Activated T-cell treated with anti-CD3 and anti-CD28 coated beads for 4 hours (primary cell): Measurements from ENCODE around the gene RBP5.

Experiments
- DNase-seq: peaks from one replicate; pipeline ENCODE4 v3.0.0-alpha.2; 2020

RBP5 gene

DNA sequence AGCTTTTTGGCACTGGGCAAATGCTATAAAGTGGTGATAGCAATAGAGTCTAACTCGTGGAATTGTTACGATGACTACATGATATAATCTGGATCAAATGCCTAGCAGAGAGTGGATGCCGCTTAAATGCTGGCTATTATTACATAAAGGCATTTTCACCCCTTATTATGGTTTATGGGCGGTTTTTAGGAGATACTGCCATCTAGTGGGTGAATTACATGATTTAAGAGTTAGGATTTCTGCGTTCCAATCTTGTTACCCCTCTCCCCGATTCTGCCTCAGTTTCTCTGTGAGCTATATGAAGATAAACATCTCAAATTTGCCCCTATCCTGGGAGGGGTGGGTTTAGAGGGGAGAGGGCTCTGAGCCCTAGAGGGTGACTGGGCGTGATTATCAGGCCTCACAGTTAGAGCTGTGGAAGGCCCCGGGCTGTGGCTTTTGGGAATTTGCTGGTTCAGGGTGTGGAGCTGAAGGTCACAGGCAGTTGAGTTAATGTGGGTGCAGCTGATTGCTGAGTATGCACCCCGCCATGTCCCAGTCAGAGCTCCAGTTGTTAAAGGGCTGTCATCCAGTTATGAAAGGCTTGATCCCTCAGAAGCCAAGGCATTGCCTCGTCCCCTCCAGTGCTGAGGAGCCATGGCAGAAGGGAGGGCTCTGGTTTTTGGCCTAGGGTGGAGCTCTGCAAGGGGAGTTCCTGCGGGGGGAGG lies 15.9 kb upstream of the RBP5 start:
- DNase-seq, result no peak

DNA sequence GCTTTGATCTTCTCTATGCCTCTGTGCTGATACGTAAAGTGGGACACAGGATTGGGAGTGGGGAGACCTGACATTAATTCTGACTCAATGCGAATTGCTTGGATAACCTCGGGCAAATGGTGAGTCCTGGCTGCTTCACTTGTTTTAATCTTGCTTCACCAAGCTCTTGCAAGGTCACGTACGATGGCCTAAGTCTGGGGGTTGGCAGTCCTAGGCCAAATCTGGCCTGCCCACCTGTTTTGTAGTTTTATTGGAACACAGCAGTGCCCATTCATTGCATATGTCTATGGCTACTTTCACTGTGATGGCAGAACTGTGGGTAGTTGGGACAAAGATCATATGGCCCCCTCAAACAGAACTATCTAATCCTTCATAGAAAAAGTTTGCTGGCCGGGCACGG lies 14.9 kb upstream of the RBP5 start:
- no peak for DNase-seq

DNA sequence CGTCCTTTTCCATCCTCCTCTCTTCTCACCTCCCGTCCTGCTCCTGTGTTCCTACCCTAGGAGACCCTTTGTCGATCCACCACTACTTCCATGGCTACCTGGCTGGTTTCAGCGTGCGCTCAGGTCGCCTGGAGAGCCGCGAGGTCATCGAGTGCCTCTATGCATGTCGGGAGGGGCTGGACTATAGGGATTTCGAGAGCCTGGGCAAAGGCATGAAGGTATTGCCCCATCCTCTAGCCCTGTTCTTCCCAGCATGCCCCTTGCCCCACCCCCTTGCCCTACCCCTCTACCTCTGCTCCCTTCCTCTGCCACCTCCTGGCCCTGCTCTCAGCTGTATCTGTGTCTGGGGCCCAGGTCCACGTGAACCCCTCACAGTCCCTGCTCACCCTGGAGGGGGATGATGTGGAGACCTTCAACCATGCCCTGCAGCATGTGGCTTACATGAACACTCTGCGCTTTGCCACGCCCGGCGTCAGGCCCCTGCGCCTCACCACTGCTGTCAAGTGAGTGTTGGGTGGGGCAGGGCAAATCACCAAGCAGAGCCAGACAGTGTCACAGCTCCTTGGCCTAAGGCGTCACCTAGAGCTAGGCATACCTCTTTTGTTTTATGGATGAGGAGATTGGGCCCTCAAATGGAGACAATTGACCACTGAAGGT lies 14.2 kb upstream of the RBP5 start:
- DNase-seq, result no peak

DNA sequence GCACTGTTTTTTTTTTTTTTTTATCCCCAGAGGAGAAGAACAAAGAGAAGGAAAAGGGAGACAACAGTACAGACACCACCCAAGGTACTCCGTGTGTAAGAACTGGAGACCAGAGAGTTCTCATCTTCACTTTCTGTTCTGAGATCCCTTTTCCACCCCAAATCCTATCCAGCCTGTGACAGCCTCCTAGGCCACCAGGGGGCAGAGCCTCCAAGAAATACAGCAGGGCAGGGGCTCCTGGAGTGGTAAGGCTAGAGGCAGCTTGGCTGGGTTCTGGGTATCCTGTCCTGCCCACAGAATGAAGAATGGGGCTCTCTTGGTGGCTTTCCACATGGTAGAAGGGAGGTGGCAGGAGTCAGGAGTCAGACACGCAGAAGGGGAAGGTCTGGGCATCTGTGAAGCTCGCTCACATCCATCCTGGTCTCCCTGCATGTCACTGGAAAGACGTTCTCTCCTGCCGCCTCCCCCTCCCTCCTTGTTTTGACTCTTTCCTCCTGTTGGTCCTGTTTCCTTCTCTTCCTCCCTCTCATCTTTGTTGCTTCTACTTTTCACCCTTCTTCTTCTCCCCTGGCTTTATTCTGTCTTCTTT lies 13.5 kb upstream of the RBP5 start:
- peak; percentile 46 for DNase-seq

DNA sequence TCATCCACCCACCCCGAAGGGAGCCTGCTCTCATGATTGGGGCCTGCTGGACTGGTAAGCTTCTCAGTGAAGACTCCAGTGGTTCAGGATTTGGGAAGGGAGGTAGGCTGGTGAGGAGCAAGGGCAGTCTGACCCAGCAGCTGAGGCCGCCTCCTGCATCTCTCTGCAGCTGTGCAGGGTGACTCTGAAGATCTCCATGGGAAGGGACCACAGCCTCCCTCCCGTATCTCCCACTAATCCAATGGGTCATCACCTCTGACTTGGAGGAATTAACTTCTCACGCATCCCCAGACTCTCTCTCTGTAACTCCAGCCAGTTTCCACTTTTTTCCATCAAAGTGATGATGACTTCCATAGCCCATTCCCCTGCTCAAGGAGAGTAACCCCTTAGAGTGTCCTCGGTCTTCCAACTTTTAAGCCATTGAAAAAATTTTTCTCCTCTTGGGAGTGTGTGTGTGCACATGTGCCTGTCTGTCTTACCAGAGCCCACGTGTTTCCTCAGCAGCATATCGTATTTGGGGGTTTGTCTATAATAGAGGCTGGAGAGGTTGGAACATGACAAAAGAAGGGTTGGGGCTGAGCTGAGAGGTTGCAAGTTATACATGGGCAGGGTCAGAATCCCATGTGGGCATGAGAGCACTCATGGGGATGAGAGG lies 12.8 kb upstream of the RBP5 start:
- DNase-seq, result no peak

DNA sequence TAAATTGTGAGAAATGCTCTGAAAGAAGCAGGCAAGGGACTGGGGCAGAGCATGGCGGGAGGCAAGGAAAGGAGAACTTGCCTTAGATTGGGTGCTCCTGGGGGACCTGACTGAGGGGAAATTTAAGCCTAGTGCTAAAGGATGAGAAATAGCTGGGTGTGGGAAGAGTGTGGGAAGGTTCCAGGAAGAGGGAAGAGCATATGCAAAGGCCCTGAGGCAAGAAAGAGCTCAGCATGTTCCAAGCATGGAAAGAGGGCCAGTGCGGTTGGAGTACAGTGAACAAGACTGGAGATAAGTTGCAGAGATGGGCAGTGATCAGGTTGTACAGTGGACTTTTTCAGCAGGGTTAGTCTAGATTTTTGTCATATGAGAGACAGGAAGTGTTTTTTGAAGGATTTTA lies 10.5 kb upstream of the RBP5 start:
- no peak for DNase-seq

DNA sequence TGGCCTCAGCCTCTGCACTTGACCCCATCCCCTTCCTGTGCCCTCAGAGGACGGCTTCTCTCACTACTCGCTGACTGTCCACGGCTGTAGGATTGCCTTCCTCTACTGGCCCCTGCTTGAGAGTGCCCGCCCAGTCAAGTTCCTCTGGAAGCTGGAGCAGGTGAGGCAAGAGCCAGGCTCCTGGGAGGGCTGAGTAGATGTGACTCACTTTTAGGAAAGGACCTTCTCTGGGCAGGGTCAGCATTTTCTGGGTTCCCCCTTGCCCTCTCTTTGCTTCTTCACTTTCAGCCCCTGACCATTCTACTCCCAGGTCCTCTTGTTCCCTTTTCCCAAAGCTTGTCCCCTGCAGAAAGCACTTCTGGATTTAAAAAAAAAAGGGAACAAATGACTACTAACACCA lies 9.2 kb upstream of the RBP5 start:
- no peak for DNase-seq

DNA sequence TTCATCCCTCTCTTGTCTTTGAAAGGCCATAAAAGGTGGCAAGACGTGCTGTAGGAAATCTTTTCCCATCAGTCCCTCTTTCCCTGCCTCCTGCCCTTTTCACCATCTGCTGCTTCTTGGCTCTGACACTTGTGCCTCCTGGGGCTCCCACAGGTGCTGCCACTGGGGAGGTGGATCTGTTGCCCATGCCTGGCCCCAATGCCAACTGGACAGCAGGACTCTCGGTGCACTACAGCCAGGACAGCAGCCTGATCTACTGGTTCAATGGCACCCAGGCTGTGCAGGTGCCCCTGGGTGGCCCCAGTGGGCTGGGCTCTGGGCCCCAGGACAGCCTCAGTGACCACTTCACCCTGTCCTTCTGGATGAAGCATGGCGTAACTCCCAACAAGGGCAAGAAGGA lies 8.0 kb upstream of the RBP5 start:
- DNase-seq, result no peak

DNA sequence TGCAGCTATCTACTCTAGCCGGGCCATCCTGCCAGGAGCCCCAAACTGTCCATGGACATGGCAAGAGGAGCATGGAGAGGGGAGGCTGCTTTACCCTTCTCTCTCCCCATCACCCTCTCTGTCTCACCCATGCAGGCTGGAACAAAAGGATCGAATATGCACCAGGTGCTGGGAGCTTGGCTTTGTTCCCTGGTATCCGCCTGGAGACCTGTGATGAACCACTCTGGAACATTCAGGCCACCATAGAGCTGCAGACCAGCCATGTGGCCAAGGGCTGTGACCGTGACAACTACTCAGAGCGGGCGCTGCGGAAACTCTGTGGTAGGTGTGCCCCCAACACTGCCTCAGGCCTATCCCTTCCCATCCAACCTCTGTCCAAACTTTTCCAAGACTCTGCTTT lies 7.4 kb upstream of the RBP5 start:
- no peak for DNase-seq

DNA sequence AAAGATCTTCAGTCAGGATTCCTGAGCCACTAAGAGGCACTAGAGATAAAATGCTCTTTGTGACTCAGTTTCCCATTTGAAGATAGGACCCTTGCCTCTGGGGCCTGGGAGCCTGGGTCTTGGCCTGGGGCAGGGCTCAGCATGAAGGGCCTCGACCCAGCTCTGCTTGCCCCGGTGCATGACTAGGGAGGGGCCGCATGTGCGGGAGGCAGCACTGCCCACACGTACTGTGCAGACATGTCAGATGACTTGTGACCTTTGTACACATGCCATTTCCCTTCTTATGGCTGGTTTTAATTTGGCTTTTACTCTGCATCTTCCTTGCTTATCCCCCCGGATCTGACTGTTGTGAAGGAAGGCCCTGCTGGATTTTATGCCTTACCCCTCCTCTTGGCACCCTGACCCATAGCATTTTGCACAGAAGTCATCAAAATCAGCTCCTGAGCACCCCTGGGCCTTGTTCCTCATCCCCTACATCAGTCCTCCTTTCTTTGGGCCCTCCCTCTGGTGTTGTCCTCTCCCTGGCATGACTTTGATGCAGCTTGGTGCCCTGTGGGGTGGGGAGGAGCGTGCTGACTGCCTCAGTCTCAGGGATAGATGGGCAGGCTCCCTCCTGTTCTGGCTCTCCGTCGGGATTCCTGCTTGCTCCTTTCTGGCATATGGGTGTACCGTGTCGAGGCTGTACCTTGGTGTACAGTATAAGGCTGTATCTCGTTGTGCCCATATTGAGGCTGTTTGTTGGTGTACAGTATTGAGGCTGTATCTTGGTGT lies 5.9 kb upstream of the RBP5 start:
- no peak for DNase-seq

DNA sequence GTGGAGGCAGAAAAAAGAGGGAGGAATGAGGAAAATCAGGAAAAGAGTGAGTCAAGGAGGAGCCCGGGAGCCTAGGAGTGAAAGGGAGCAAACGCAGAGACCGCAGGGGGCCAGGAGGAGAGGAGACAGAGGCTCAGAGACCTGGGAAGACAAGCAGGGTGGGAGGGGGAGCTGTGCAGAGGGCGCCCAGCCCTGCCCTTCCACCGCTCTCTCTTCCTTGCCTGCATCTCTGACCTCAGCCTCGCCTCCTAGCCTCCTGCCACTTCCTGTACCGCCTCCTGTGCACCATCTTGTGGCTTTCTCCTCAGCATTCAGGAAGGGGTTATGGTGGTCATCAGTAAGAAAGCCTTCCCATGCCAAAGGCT lies 2.8 kb upstream of the RBP5 start:
- no peak for DNase-seq

DNA sequence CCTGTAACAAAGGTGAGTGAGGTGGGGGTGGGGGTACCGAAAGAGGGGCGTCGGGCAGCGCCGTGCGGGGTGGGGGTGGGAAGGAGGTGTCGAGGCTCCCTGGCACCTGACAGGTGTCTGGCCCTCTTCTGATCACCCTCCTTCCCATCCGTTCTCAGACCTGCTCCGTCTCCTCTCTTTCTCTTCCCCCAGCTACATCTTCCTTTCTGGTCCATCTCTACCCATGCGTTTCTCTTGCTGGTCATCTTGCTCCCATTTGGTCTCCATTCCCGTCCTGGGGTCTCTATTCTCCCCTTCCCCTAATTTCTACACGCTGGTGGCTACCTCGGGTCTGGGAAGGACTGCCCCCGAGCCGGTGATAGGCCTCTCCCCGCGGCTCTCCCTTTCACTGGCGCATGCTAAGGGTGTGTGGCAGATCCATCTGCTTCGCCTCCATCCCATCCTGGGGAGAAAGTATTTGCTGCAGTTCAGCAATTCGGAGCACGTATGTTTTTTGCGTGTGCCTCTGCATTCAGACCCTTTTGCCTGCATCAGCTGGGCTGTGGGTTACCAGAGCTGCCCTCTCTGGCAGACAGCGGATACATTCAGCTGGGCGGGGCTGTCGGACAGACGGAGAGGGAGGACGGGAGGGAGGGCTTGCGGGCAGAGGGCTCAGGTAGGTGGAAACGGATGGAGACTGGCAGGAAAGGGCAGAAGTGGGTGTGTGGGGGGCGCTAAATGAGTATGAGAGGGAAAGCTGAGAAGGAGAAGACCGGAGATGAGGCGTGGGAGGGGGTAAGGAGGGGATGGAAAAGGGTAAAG lies 2.2 kb upstream of the RBP5 start:
- no peak for DNase-seq

DNA sequence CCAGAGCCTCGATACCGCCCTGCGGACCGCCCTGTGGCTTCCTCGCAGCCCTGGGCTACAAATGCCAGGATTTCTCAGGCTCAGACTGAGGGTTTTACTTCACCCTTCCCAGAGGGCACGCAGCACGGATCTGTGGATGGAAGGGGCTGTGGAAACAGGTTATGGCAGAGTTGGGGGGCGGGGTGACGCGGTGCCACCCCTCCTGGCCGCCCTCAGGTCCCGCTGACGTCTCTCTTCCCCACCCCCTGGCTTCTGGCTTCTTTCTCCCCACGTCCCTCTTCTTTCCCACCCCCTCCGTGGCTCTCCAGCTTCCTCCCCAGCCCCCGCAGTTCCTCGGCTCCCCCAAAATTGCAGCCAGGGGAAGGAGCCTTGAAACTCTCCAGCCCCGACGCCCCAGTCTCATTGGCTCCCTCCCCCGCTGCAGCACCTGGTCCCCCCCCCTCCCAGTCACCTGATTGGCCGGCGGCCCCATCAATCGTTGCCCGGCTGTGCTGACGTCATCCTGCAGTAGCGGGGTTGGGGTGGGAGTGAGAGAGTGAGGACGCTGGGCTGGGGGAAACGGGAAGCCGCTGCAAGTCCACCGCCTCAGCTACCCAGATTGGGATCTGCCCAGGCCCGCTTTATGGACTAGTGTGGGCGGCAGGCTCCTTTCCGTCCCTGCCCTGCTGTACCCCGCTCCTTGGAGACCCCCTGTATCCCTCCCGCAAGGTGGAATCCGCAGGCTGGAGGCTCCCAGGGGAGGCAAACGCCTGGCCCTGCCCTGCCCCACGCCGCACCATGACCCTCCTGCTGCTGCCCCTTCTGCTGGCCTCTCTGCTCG lies 1.4 kb upstream of the RBP5 start, which contains the start of gene CLSTN3:
Gene CLSTN3, plus strand, starts transcription at position 500 of the 820 bp plus-strand sequence. Its CDS starts 278 bp downstream, at position 778.
- peak; percentile 78 for DNase-seq

DNA sequence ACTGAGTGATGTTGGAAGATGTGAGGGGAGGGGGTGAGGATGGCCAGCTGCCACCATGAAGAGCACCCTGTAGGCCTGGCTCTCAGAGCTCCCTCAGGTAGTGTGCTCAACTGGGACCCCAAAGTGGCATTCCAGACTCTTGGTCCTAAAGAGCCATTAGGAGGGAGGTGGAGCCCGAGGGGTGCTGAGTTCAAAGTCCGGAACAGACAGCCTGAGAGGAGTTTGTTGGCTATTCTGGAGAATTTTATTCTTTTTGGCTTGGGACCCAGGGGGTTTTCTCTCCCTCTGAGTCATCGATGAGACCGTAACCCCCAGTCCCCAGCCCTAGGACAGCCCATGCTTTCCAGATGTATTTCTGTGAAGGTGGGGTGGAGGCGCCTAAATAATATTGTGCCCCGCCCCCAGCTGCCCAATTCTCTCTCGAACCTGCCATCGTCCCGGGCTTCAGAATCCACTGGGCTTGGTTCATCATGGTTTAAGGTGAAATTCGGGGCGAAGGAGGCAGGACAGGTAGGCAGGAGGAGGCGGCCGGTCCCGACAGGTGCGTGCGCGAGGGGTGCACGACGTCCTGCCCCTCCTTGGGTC lies 690 bp upstream of the RBP5 start:
- DNase-seq, result no peak

DNA sequence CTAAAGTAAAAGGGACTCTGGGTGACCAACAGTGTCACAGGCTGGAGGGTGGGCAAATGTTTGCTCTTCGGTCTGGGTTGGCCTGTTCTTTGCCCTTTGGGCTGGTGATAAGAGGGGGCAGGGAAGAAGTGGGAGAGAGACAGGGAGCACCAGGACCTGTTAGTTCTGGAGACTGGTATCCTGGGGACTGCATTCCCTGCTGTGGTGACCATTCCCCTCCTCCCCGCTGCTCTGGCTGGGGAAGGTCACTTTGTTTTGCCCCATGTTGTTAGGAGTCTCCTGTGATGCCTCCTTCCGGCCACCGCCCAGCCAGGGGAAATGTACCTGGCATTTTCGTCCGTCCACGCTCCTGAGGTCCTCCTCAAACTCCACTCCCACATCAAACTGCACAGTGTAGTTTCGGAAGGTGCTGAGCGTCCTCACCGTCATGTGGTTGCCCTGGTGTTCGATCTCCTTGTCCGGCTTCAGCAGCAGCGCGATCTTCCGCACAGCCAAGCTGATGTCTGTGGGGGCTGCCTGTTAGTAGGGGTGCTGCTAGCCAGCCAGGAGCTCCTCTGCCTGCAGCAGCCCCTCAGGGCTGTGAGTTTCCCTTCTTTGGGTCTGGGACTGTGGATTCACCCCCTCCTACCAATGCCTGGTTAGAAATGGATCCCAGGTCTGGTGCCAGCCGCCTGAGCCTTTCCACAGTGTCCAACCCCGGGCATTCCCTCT lies 618 bp downstream of the RBP5 start:
- no peak for DNase-seq

DNA sequence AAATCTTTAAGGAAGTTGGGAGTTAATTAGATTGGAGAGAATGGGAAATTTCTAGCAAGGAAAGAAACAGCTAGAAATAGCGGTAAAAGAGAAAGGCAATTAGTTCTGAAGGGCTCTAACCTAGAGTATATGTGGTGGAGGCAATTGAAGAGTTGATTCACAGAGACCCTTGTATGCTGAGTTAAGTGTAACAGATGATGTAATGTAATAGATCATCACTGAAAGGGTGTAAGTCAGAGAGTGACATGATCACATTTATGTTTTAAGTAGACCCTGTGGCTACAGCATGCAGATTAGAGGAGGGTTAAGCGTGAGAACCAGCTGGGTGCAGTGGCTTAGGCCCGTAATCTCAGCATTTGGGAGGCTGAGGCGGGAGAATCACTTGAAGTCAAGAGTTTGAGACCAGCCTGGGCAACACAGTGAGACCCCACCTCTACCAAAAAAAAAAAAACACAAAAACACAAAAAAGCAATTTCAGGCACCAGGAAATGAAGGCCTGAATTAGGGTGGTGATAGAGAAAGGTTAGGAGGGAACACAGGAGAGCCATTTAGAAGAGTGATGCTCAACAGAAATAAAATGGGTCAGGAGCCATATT lies 3.0 kb downstream of the RBP5 start:
- no peak for DNase-seq

DNA sequence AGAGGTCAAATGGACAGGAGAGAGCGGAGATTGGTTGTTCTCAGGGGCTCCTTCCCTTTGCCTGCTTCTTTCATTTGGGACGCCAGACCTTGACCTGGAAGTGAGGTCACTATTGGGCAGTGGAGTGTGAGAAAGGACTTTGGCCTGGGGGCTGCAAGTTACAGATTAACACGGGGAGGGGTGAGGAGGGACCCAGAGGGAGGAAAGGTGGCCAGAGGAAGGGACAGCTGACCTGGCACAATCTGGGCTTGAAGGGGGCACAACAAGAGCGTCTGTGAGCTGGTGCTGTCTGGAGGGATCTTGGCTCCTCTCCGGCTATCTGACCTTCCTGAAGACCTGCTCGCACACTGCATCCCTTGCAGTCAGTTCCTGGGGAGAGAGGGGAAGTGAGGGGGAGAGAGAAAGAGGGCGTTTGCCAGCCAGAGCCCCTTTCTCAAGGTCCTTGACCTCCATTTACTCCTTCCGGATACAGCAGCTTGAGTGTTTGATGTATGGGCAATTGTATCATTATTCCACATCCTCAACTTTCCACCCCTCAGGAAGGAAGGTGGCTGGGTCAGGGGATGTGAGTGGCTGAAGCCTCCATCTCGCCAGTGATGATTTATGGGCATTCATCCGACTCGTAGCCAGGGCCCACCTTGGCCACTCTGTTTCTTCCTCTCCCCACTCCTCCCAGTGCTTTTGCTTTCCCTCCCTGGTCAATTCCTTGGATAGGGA lies 4.7 kb downstream of the RBP5 start:
- DNase-seq, result no peak

DNA sequence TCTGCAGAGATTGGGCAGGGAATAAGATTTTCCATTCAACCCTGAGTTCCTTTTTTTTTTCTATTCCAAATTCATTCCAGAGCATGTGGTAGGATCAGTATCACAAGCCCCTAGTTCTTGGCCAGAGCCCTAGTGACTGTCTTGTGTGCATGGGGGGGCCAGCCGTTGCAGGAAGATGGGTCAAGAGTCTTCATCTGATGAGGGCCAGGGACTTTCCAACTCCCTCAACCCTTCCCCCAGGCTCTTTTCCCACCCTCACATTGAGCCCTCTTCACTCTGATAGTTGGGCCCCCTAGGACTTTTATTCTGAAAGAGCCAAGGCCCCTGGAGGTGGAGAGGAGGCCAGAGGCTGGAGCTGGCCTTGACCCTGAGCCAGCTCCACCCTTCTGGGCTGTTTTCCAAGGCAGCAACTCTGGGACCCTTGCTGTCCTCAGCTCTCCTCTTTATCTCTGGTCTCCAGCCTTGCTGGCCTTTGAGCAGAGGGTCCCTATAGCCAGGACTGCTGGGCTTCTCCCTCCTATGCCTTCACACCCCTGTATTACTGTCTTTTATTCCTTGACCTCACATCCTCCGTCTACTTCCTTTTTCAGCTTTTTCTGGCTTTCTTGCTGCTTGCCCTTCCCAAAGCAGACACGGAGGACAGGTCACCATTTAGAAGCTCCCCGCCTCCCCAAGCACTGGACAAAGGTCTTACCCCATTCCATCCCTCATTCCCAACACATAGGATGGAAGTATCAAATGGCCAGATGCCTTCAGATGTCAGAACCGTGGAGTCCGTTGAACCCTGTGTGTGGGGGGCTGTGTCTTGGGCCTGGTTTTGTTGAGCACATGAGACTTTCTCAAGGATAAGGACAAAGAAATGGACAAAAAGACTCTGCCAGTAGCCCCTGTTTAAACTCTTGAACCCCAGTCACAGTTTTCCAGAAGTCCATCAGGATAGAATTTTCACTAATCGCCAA lies 5.6 kb downstream of the RBP5 start:
- no peak for DNase-seq
